Astrocyte (in vitro differentiated cells and primary cell): ENCODE data around the gene NUAK1. TPM values are rescaled to one million over a fixed set of nuclear protein-coding genes. Genes with fewer than 3 reads are reported as not detected.

Experiments
- DNase-seq: peaks from one replicate; pipeline ENCODE4 v3.0.0-alpha.2; 2010; ENCODE audit warnings: low read depth
- FAIRE-seq: peaks from 2 replicates; lab custom pipeline; 2011; peaks lifted over from hg19 to GRCh38; lab: Jason Lieb, UNC
- H2AFZ ChIP-seq: 2 replicates; pipeline ENCODE4 v1.6.0; 2012; ENCODE audit warnings: low read depth, low read length, inconsistent platforms
- H3K27ac ChIP-seq: 2 replicates; pipeline ENCODE4 v1.5.1; 2011; ENCODE audit warnings: low read depth, low read length, inconsistent platforms
- H3K27me3 ChIP-seq: 2 replicates; pipeline ENCODE4 v1.6.0; 2011; ENCODE audit warnings: low read length, inconsistent platforms; ENCODE audit not compliant: insufficient read depth
- H3K36me3 ChIP-seq: 2 replicates; pipeline ENCODE4 v1.5.1; 2011; ENCODE audit warnings: low read length, inconsistent platforms; ENCODE audit not compliant: insufficient read depth
- H3K4me1 ChIP-seq: 2 replicates; pipeline ENCODE4 v1.5.1; 2011; ENCODE audit warnings: low read length, inconsistent platforms; ENCODE audit not compliant: insufficient read depth
- H3K4me2 ChIP-seq: 2 replicates; pipeline ENCODE4 v1.6.0; 2012; ENCODE audit warnings: low read length, inconsistent platforms
- H3K4me3 ChIP-seq: 2 replicates; pipeline ENCODE4 v1.5.1; 2011; ENCODE audit warnings: low read depth, mild to moderate bottlenecking, low read length, inconsistent platforms; ENCODE audit not compliant: insufficient read depth
- H3K79me2 ChIP-seq: 2 replicates; pipeline ENCODE4 v1.6.0; 2012; ENCODE audit warnings: mild to moderate bottlenecking, low read length, inconsistent platforms; ENCODE audit not compliant: insufficient read depth
- H3K9ac ChIP-seq: 2 replicates; pipeline ENCODE4 v1.6.0; 2012; ENCODE audit warnings: mild to moderate bottlenecking, low read length, inconsistent platforms
- H3K9me3 ChIP-seq: 2 replicates; pipeline ENCODE4 v1.5.1; 2012; ENCODE audit warnings: low read depth, mild to moderate bottlenecking, low read length, inconsistent platforms; ENCODE audit not compliant: insufficient read depth
- H4K20me1 ChIP-seq: 2 replicates; pipeline ENCODE4 v1.6.0; 2012; ENCODE audit warnings: low read length, inconsistent platforms; ENCODE audit not compliant: insufficient read depth
- H3K27ac Mint-ChIP-seq: one replicate; pipeline ENCODE4 v1.8.0; 2021; ENCODE audit warnings: mild to moderate bottlenecking, mixed read lengths; ENCODE audit not compliant: unreplicated experiment
- H3K27me3 Mint-ChIP-seq: one replicate; pipeline ENCODE4 v1.8.0; 2021; ENCODE audit warnings: low read depth, mixed read lengths; ENCODE audit not compliant: unreplicated experiment
- H3K36me3 Mint-ChIP-seq: one replicate; pipeline ENCODE4 v1.8.0; 2021; ENCODE audit warnings: low read depth, mixed read lengths; ENCODE audit not compliant: unreplicated experiment
- H3K4me1 Mint-ChIP-seq: one replicate; pipeline ENCODE4 v1.8.0; 2021; ENCODE audit warnings: low read depth, mixed read lengths; ENCODE audit not compliant: unreplicated experiment
- H3K4me3 Mint-ChIP-seq: one replicate; pipeline ENCODE4 v1.8.0; 2021; ENCODE audit warnings: mild to moderate bottlenecking, moderate library complexity, mixed read lengths; ENCODE audit not compliant: unreplicated experiment
- H3K9me3 Mint-ChIP-seq: one replicate; pipeline ENCODE4 v1.8.0; 2021; ENCODE audit warnings: mild to moderate bottlenecking, mixed read lengths; ENCODE audit not compliant: unreplicated experiment
- CTCF ChIP-seq: IDR thresholded peaks from 2 replicates; pipeline ENCODE4 v1.5.1; 2011; ENCODE audit warnings: low read depth, mild to moderate bottlenecking, inconsistent platforms, low read length, moderate library complexity; ENCODE audit not compliant: insufficient read depth
- EZH2 ChIP-seq: IDR thresholded peaks from 2 replicates; pipeline ENCODE4 v1.6.1; 2012; ENCODE audit warnings: mild to moderate bottlenecking, low read length, inconsistent platforms; ENCODE audit not compliant: insufficient read depth
- total RNA-seq: library from RNA; stranded (reverse); gene quantifications from 2 replicates; pipeline ENCODE4 v1.2.1, GENCODE V29; 2021

Gene NUAK1
- total RNA-seq, 1 donor from 2014 or later, result 94.0 TPM

- Histone ChIP-seq H4K20me1 (no peaks in the 10 kb centered on the region), H3K4me2 (no peak overlapping the region), H3K27ac (no peak overlapping the region), H2AFZ (no peak overlapping the region), H3K27me3 (no peaks in the 10 kb centered on the region), H3K9ac (no peak overlapping the region), H3K4me3 (no peak overlapping the region), H3K9me3 (no peaks in the 10 kb centered on the region), H3K4me1 (no peaks in the 10 kb centered on the region), H3K36me3 (peaks cover 46% of the 10 kb centered on the region), H3K79me2 (peaks cover 2% of the 10 kb centered on the region)
- no peak for DNase-seq
- peaks cover 34% of the 10 kb centered on the region for H3K4me1 Mint-ChIP-seq
- no peak for FAIRE-seq
- peaks cover 58% of the 10 kb centered on the region for H3K36me3 Mint-ChIP-seq
- H3K27ac Mint-ChIP-seq, result no peak overlapping the region
- H3K4me3 Mint-ChIP-seq, result no peak overlapping the region
- no peaks in the 10 kb centered on the region for H3K27me3 Mint-ChIP-seq
- no peaks in the 10 kb centered on the region for H3K9me3 Mint-ChIP-seq
- TF ChIP-seq EZH2 (no peak), CTCF (no peak)
These were observed 71.0 kb downstream of the NUAK1 start for GRCh38 chr12:106067606-106068205.

GRCh38 chr12:106066726-106067325, 71.9 kb downstream of the NUAK1 start:
- Histone ChIP-seq H2AFZ (no peak overlapping the region), H3K27ac (no peak overlapping the region), H4K20me1 (no peaks in the 10 kb centered on the region), H3K27me3 (no peaks in the 10 kb centered on the region), H3K4me1 (no peaks in the 10 kb centered on the region), H3K4me2 (no peak overlapping the region), H3K9ac (no peak overlapping the region), H3K36me3 (peaks cover 49% of the 10 kb centered on the region), H3K79me2 (no peaks in the 10 kb centered on the region), H3K9me3 (no peaks in the 10 kb centered on the region), H3K4me3 (no peak overlapping the region)
- Mint-ChIP-seq H3K27ac (peak overlapping the region; percentile 64), H3K4me3 (no peak overlapping the region), H3K27me3 (no peaks in the 10 kb centered on the region), H3K4me1 (peaks cover 32% of the 10 kb centered on the region), H3K36me3 (peaks cover 58% of the 10 kb centered on the region), H3K9me3 (no peaks in the 10 kb centered on the region)
- TF ChIP-seq EZH2 (no peak), CTCF (no peak)
- FAIRE-seq (no peak), DNase-seq (no peak)
